Subcutaneous adipose tissue (tissue), 4 donors: Measurements from ENCODE around the gene MDP1. TPM values are rescaled to one million over a fixed set of nuclear protein-coding genes. Genes with fewer than 3 reads are reported as not detected.

Experiments
- total RNA-seq, 4 donors: library from RNA; depleted of rRNA; stranded (reverse); fragments of >200 nt; gene quantifications; one replicate each; pipeline ENCODE4 v1.1.0, GENCODE V29; 2016
- TF ChIP-seq, protein P1 (sequence below): fragments of 450-650 bp; IDR thresholded peaks from one replicate; pipeline ENCODE4 v1.5.1; 2016; ENCODE audit warnings: low read depth, mild to moderate bottlenecking, control low read depth, antibody characterized with exemption, moderate library complexity

MDP1 gene
- total RNA-seq, 4 donors from 2014 or later: 14.3 to 30.3 (median 24.1) TPM

DNA sequence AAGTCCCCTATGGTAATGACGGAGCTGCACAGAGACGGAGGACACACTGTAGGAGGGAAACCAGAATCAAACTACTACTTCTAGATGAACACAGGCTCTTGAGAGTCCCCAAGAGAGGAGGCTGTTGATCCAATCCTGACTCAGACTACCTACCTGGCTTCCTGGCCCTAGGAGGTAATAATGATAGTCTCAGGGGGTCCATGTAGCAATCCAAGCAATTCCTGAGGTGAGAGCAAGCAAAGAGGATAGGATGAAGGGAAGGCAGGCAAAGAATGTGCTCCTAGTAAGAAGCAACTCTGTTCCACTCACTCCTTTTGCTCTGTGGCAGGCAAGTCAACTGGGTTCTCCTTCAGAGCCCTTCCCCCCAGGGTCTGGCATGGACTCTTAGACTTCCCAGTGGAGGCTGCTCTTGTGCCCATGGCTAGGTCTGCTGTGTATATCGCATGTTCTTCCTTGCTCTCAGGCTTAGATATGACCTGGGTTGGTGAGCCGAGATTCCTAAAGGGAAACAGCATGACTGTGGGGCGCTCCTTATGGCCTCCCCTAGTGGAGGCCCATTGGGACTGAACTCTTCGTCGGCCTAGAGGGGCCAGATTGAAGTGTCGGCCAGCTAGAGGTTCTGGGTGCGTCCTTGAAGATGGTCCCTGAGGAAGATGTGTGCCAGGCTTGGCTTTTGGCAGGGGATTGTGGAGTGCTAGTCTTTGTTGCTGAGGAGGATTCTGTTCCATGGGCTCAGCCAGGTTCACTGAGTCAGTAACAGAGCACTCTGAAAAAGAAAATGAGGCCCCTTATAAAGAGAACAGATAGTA, 24.4 kb upstream of the MDP1 start:
- TF ChIP-seq, protein P1, sequence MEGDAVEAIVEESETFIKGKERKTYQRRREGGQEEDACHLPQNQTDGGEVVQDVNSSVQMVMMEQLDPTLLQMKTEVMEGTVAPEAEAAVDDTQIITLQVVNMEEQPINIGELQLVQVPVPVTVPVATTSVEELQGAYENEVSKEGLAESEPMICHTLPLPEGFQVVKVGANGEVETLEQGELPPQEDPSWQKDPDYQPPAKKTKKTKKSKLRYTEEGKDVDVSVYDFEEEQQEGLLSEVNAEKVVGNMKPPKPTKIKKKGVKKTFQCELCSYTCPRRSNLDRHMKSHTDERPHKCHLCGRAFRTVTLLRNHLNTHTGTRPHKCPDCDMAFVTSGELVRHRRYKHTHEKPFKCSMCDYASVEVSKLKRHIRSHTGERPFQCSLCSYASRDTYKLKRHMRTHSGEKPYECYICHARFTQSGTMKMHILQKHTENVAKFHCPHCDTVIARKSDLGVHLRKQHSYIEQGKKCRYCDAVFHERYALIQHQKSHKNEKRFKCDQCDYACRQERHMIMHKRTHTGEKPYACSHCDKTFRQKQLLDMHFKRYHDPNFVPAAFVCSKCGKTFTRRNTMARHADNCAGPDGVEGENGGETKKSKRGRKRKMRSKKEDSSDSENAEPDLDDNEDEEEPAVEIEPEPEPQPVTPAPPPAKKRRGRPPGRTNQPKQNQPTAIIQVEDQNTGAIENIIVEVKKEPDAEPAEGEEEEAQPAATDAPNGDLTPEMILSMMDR: no peak

DNA sequence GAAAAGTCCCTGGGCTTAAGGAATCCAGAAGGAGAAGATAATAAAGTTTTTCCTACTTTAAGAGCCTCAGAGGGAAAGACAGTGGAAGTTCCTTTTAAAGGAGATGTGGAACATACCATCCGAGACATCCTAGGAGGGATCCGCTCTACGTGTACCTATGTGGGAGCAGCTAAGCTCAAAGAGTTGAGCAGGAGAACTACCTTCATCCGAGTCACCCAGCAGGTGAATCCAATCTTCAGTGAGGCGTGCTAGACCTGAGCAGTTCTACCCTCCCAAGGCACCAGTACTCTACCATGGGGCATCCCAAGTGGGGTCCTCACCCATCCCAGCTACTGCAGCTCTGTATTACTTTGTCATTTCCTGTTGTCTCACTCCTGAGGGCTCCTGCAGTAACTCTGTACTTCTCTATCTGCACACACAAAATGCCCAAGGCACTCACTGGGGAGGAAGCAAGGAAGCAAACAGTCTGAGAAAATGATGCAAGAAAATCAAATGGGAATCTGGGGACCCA, 22.7 kb upstream of the MDP1 start:
- TF ChIP-seq, protein P1: no peak

- TF ChIP-seq, protein P1: no peak
Observed at GRCh38 chr14:24238123-24238522, 22.3 kb upstream of the MDP1 start.

GRCh38 chr14:24237463-24237955, 21.6 kb upstream of the MDP1 start:
- TF ChIP-seq, protein P1: no peak

DNA sequence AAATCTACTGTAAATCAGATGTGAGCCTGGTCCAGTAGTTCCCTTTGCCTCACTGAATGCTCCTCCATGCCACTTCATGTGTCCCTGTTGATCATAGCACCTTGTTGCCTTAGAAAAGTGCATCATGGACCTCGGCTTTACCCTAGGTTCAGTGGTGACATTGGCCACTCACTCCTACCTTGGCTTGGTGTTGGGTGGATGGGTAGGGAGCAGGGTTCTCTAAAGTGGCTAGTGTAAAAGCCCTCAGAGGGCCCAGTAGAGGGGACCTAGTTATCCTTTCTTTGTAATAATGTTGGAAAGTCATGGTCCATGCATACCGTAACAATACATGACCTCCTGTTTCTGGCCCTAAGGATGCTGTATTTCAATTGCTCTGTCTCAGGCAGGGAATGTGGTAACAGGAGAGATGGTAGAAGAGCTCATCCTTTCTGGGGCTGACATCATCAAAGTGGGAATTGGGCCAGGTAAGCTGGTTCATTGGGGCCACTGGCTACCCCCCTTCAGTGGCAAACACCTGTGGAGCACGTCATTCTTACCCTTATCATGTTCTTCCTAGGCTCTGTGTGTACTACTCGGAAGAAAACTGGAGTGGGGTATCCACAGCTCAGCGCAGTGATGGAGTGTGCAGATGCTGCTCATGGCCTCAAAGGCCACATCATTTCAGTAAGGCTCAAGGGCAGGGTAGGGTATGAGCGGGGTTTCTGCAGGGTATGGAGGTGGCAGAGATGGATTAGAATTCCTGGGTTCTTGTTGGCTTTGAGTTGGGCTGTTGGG, 21.0 kb upstream of the MDP1 start:
- TF ChIP-seq, protein P1: no peak

DNA sequence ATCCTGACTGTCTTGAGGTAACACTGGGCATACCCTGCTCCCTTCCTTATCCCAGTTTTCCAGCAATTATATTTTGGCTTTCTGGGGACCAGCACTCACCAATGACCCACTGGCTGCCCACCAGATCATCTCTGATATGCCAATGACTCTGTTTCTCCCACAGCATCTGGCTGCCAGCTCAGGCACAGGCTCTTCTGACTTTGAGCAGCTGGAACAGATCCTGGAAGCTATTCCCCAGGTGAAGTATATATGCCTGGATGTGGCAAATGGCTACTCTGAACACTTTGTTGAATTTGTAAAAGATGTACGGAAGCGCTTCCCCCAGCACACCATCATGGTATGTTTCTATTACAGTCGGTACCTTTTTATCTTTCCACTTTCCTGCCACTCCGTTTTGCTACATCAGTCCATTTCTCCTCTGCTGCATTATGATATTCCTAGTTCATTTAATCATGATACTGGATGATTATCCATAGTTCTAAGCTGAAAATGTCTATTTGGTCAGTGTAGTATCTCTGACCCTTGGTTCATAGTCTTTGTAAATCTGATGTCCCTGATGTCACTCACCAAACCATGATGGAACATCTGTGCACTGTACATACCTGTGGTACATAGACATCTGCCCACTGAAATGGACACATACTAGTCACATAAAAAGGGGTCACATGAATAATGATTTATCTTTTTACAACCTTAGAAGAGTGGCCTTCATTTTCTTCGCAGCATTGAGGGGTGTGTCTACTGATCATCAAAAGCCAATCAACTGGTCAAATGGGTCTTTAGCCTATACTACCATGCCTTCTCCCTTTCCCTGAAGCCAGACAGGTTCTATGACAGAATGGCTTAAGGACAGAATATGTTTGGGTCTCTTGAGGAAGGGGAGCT, 20.2 kb upstream of the MDP1 start:
- TF ChIP-seq, protein P1: no peak
